HEK293 (cell line): Measurements from ENCODE around the gene HTR2A.

Experiments
- ZBTB8A ChIP-seq: fragments of 450-650 bp; formaldehyde crosslinking; IDR thresholded peaks from 2 replicates; pipeline ENCODE4 v1.5.1; 2016; ENCODE audit warnings: missing biosample characterization, missing genetic modification characterization
- ZNF140 ChIP-seq: fragments of 450-650 bp; formaldehyde crosslinking; IDR thresholded peaks from 2 replicates; pipeline ENCODE4 v1.5.1; 2016; ENCODE audit warnings: missing biosample characterization, missing genetic modification characterization
- ZNF274 ChIP-seq, 2 experiments: fragments of 200-500 bp in 1 of 2; fragments of 450-650 bp in 1 of 2; sonication (Bioruptor generic) in 1 of 2; formaldehyde crosslinking in 1 of 2; IDR thresholded peaks; 2 replicates each; pipeline versions ENCODE4 v1.5.1 to v1.6.1; 2014 to 2016; ENCODE audit warnings: borderline replicate concordance in 1 of 2, inconsistent platforms in 1 of 2, low read length in 1 of 2, missing biosample characterization in 1 of 2, missing genetic modification characterization in 1 of 2
- ZNF510 ChIP-seq: fragments of 450-650 bp; formaldehyde crosslinking; IDR thresholded peaks from 2 replicates; pipeline ENCODE4 v1.5.1; 2018; ENCODE audit warnings: mild to moderate bottlenecking, missing genetic modification characterization, missing biosample characterization; ENCODE audit not compliant: insufficient replicate concordance
- ZNF544 ChIP-seq: fragments of 450-650 bp; formaldehyde crosslinking; IDR thresholded peaks from 2 replicates; pipeline ENCODE4 v1.5.0; 2017; ENCODE audit warnings: missing biosample characterization, missing genetic modification characterization
- TF ChIP-seq, protein P1 (sequence below): fragments of 450-650 bp; formaldehyde crosslinking; IDR thresholded peaks from 2 replicates; pipeline ENCODE4 v1.5.1; 2016; ENCODE audit warnings: missing biosample characterization, missing genetic modification characterization
- TF ChIP-seq, protein P2 (sequence below): fragments of 450-650 bp; formaldehyde crosslinking; conservative IDR thresholded peaks from 2 replicates; pipeline ENCODE4 v1.5.1; 2016; ENCODE audit warnings: low read depth, missing biosample characterization, missing genetic modification characterization

DNA sequence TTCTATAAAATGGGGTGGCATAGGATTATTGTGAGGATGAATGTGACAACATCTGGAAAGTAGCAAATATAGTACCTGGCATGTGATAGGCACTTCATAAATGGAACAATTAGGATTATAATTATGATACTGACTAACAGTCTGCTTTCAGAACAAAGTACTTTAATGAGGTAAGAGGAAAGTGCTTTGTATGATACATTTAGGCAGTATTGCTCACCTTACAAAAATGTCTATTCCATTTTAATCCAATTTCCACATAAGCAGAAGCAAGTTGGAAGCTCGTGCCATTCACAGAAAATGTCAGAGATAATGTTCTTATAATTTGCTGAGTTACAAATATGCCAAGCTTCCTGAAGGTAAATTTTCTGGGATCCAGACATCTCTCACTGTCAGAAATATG lies 16.9 kb upstream of the HTR2A start:
- TF ChIP-seq ZBTB8A (tag by site-specific recombination) (no peak), ZNF274 (IDR thresholded peaks at IDR 0.05; ENCODE audit: low read length) (no peak), ZNF274 (tag by site-specific recombination; IDR thresholded peaks at IDR 0.05; ENCODE audit: borderline replicate concordance) (no peak), ZNF544 (tag by site-specific recombination) (no peak), ZNF140 (tag by site-specific recombination) (no peak), ZNF510 (no peak)
- TF ChIP-seq, protein P1, sequence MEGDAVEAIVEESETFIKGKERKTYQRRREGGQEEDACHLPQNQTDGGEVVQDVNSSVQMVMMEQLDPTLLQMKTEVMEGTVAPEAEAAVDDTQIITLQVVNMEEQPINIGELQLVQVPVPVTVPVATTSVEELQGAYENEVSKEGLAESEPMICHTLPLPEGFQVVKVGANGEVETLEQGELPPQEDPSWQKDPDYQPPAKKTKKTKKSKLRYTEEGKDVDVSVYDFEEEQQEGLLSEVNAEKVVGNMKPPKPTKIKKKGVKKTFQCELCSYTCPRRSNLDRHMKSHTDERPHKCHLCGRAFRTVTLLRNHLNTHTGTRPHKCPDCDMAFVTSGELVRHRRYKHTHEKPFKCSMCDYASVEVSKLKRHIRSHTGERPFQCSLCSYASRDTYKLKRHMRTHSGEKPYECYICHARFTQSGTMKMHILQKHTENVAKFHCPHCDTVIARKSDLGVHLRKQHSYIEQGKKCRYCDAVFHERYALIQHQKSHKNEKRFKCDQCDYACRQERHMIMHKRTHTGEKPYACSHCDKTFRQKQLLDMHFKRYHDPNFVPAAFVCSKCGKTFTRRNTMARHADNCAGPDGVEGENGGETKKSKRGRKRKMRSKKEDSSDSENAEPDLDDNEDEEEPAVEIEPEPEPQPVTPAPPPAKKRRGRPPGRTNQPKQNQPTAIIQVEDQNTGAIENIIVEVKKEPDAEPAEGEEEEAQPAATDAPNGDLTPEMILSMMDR (tag by site-specific recombination), result no peak
- TF ChIP-seq, protein P2, sequence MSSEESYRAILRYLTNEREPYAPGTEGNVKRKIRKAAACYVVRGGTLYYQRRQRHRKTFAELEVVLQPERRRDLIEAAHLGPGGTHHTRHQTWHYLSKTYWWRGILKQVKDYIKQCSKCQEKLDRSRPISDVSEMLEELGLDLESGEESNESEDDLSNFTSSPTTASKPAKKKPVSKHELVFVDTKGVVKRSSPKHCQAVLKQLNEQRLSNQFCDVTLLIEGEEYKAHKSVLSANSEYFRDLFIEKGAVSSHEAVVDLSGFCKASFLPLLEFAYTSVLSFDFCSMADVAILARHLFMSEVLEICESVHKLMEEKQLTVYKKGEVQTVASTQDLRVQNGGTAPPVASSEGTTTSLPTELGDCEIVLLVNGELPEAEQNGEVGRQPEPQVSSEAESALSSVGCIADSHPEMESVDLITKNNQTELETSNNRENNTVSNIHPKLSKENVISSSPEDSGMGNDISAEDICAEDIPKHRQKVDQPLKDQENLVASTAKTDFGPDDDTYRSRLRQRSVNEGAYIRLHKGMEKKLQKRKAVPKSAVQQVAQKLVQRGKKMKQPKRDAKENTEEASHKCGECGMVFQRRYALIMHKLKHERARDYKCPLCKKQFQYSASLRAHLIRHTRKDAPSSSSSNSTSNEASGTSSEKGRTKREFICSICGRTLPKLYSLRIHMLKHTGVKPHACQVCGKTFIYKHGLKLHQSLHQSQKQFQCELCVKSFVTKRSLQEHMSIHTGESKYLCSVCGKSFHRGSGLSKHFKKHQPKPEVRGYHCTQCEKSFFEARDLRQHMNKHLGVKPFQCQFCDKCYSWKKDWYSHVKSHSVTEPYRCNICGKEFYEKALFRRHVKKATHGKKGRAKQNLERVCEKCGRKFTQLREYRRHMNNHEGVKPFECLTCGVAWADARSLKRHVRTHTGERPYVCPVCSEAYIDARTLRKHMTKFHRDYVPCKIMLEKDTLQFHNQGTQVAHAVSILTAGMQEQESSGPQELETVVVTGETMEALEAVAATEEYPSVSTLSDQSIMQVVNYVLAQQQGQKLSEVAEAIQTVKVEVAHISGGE (tag by site-specific recombination), result no peak
